Effector memory CD8-positive, alpha-beta T cell (primary cell): Measurements from ENCODE around the gene BNIP5.

Experiments
- ATAC-seq: fragments of 150-1000 bp; cut with Tn5 transposase; replicated peaks from 2 replicates; pipeline ENCODE4 v1.10.0; 2021; ENCODE audit warnings: mild to moderate bottlenecking, moderate library complexity
- DNase-seq, 3 experiments: peaks; one replicate each; pipeline ENCODE4 v3.0.0; 2021
- H3K27ac Mint-ChIP-seq, 2 donors: one replicate each; pipeline ENCODE4 v1.8.0; 2022; ENCODE audit warnings: mild to moderate bottlenecking in 2 of 2, mixed read lengths in 2 of 2, moderate library complexity in 2 of 2
- H3K27me3 Mint-ChIP-seq, 2 donors: one replicate each; pipeline ENCODE4 v1.8.0; 2022; ENCODE audit warnings: mixed read lengths in 2 of 2
- H3K36me3 Mint-ChIP-seq: one replicate; pipeline ENCODE4 v1.8.0; 2022; ENCODE audit warnings: mild to moderate bottlenecking, moderate library complexity, mixed read lengths; ENCODE audit not compliant: insufficient read depth
- H3K4me1 Mint-ChIP-seq, 2 donors: one replicate each; pipeline ENCODE4 v1.8.0; 2022; ENCODE audit warnings: low read depth in 2 of 2, mixed read lengths in 2 of 2
- H3K4me3 Mint-ChIP-seq, 2 donors: one replicate each; pipeline ENCODE4 v1.8.0; 2022; ENCODE audit warnings: mild to moderate bottlenecking in 2 of 2, mixed read lengths in 2 of 2, moderate library complexity in 2 of 2
- H3K9me3 Mint-ChIP-seq, 2 donors: one replicate each; pipeline ENCODE4 v1.8.0; 2022; ENCODE audit warnings: mixed read lengths in 2 of 2

The BNIP5 gene

GRCh38 chr6:36285187-36285671 is 51.5 kb downstream of the BNIP5 start:
- no peaks in the 10 kb centered on the region for H3K9me3 Mint-ChIP-seq
- no peak overlapping the region for H3K4me3 Mint-ChIP-seq
- peaks cover 3% of the 10 kb centered on the region for H3K36me3 Mint-ChIP-seq
- peaks cover 63 to 66% of the 10 kb centered on the region in 2 donors for H3K27me3 Mint-ChIP-seq
- H3K4me1 Mint-ChIP-seq: peaks cover 2 to 8% of the 10 kb centered on the region in 2 donors
- DNase-seq (no peak), ATAC-seq (no peak)
- no peak overlapping the region for H3K27ac Mint-ChIP-seq

DNA sequence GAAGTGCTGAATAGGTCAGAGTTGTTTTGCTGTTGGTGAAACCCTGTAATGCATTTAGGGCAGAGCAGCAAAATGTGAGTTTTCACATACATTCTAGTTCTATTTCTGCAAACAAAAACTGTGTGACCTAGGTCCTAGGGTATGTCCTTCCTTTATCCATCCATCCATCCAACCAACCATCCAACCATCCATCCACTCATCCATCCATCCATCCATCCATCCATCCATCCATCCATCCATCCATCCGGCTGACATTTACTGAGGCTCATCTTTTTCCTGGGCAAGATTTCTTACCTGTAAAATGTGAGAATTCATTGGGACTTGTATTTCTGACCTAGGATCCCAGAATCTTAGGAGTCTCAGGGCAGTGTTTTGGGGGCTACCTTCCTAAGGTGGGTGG is 52.3 kb downstream of the BNIP5 start:
- ATAC-seq: no peak
- DNase-seq: no peak
- Mint-ChIP-seq H3K4me1 (peaks cover 2 to 8% of the 10 kb centered on the region in 2 donors), H3K4me3 (no peak overlapping the region), H3K9me3 (no peaks in the 10 kb centered on the region), H3K27ac (no peak overlapping the region), H3K27me3 (peaks cover 66 to 69% of the 10 kb centered on the region in 2 donors), H3K36me3 (peaks cover 3% of the 10 kb centered on the region)

DNA sequence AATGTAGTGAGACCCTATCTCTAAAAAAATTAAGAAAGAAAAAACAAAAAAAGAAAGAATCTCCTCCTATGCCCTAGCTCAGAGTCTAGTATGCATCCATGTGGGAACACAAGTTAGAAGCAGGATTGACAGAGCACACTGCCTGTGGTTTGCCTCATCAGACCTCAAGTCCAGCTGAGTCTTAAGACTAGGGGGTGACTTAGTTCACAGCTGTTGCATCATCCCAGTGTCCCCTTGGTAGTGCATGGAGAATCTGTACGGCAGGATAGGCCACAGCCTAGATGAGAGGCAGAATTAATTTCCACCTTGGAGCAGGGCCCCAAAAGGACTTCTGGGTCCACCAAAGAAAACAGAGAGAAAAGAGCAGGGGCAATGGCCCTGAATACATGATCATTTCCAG is 53.1 kb downstream of the BNIP5 start:
- Mint-ChIP-seq H3K27ac (no peak overlapping the region), H3K9me3 (no peaks in the 10 kb centered on the region), H3K4me1 (peaks cover 2 to 8% of the 10 kb centered on the region in 2 donors), H3K4me3 (no peak overlapping the region), H3K36me3 (peaks cover 3% of the 10 kb centered on the region), H3K27me3 (peaks cover 70 to 77% of the 10 kb centered on the region in 2 donors)
- ATAC-seq (no peak), DNase-seq (no peak)

- H3K4me1 Mint-ChIP-seq: peaks cover 0 to 4% of the 10 kb centered on the region in 2 donors
- peaks cover 3% of the 10 kb centered on the region for H3K36me3 Mint-ChIP-seq
- no peak for DNase-seq
- H3K4me3 Mint-ChIP-seq: no peak overlapping the region
- no peak for ATAC-seq
- no peak overlapping the region for H3K27ac Mint-ChIP-seq
- no peaks in the 10 kb centered on the region for H3K9me3 Mint-ChIP-seq
- peaks cover 70 to 76% of the 10 kb centered on the region in 2 donors for H3K27me3 Mint-ChIP-seq
Observed at GRCh38 chr6:36280983-36281382, 55.7 kb downstream of the BNIP5 start.

DNA sequence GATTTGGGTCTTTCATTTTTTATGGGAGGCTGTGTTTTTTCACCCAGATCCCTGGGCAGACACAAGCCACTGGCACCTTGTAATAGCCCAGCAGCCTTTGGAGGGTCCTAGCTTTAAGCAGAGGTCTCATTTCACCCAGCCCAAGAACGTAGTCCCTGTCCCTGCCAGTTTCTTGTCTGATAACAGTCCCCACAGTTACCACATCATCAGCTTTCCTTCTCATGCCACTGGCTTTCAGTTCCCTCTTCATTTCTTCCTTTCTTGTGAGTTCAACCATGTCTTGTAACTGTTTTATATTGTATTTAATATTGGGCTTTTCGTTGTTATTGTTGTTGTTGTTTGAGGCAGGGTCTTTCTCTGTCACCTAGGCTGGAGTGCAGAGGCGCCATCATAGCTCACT is 56.2 kb downstream of the BNIP5 start:
- H3K36me3 Mint-ChIP-seq: peaks cover 3% of the 10 kb centered on the region
- DNase-seq (no peak), ATAC-seq (no peak)
- no peak overlapping the region for H3K27ac Mint-ChIP-seq
- no peaks in the 10 kb centered on the region for H3K9me3 Mint-ChIP-seq
- H3K27me3 Mint-ChIP-seq: peaks cover 65 to 71% of the 10 kb centered on the region in 2 donors
- no peak overlapping the region for H3K4me3 Mint-ChIP-seq
- peaks cover 0 to 4% of the 10 kb centered on the region in 2 donors for H3K4me1 Mint-ChIP-seq

GRCh38 chr6:36277946-36278470 is 58.7 kb downstream of the BNIP5 start:
- H3K4me3 Mint-ChIP-seq: no peak overlapping the region
- DNase-seq (no peak), ATAC-seq (no peak)
- H3K27ac Mint-ChIP-seq: no peak overlapping the region
- peaks cover 0 to 4% of the 10 kb centered on the region in 2 donors for H3K4me1 Mint-ChIP-seq
- no peaks in the 10 kb centered on the region for H3K9me3 Mint-ChIP-seq
- H3K27me3 Mint-ChIP-seq: peaks cover 49 to 62% of the 10 kb centered on the region in 2 donors
- no peaks in the 10 kb centered on the region for H3K36me3 Mint-ChIP-seq

DNA sequence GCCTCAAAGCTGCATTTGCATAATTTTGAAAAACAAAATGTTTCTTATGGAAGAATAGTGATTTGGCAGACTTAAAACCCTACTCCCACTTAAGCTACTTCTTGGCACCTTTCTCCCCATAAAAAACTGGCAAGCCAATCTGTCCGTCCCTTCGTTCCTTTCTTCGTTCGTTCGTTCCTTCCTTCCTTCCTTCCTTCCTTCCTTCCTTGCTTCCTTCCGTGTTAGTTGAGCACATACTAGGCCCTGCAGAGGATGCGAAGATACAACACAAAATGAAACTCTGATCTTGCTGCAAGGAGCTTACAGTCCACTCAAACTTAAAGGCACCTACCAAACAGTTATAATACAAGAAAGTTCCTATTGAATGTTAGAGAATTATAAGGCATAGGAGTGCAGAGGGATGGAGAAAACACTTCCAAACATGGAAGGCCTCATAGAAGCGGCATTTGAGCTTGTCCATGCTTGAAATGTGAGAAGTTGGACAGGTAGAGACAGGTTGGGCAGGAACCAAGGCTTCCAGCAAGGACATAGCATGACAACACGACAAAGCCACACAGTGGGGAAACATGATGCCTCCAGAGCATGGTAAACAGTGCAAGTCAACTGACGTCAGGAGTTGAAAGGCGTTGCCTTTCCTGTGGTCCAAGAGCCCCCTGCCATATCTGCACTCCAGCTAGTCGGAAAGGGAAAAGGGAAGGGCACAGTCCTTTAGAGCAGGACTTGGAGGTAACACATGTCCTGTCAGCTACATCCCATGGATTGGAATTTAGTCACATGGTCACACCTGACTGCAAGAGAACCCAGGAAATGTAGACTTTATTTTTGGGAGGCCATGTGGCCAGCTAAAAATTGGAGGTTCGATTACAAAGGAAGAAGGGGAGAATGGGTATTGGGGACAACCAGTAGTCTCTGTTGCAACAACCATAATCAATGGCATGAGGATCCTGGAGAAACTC is 59.8 kb downstream of the BNIP5 start:
- Mint-ChIP-seq H3K27ac (no peak overlapping the region), H3K27me3 (peaks cover 40 to 71% of the 10 kb centered on the region in 2 donors), H3K4me1 (peaks cover 0 to 4% of the 10 kb centered on the region in 2 donors), H3K4me3 (no peak overlapping the region), H3K9me3 (no peaks in the 10 kb centered on the region), H3K36me3 (no peaks in the 10 kb centered on the region)
- ATAC-seq (no peak), DNase-seq (no peak)

GRCh38 chr6:36273802-36274514 is 62.7 kb downstream of the BNIP5 start:
- H3K27me3 Mint-ChIP-seq: peaks cover 48 to 73% of the 10 kb centered on the region in 2 donors
- H3K4me1 Mint-ChIP-seq: no peaks in the 10 kb centered on the region
- no peak overlapping the region for H3K4me3 Mint-ChIP-seq
- H3K36me3 Mint-ChIP-seq: peaks cover 2% of the 10 kb centered on the region
- ATAC-seq: no peak
- H3K27ac Mint-ChIP-seq: no peak overlapping the region
- no peaks in the 10 kb centered on the region for H3K9me3 Mint-ChIP-seq
- no peak for DNase-seq

DNA sequence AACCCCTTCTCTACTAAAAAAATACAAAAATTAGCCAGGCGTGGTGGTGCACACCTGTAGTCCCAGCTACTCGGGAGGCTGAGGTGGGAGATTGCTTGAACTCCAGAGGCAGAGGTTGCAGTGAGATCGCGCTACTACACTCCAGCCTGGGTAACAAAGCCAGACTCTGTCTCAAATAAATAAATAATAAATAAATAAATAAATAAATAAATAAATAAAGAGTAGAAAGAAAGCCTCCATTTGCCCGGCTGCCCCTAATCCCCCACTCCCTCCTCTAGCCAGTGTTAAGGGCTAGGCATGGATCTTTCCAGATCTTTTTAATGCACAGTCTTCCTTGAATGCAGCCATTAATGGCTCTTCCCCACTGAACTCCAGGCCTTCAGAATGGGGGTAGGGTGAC is 63.6 kb downstream of the BNIP5 start:
- no peak overlapping the region for H3K4me3 Mint-ChIP-seq
- H3K36me3 Mint-ChIP-seq: peaks cover 2% of the 10 kb centered on the region
- no peak for DNase-seq
- no peaks in the 10 kb centered on the region for H3K4me1 Mint-ChIP-seq
- no peak for ATAC-seq
- H3K9me3 Mint-ChIP-seq: no peaks in the 10 kb centered on the region
- H3K27me3 Mint-ChIP-seq: peaks cover 47 to 73% of the 10 kb centered on the region in 2 donors
- H3K27ac Mint-ChIP-seq: no peak overlapping the region

- Mint-ChIP-seq H3K27ac (no peak overlapping the region), H3K9me3 (no peaks in the 10 kb centered on the region), H3K36me3 (peaks cover 2% of the 10 kb centered on the region), H3K4me3 (no peak overlapping the region), H3K27me3 (peaks cover 45 to 75% of the 10 kb centered on the region in 2 donors), H3K4me1 (no peaks in the 10 kb centered on the region)
- DNase-seq (no peak), ATAC-seq (no peak)
Observed at GRCh38 chr6:36272234-36272633, 64.5 kb downstream of the BNIP5 start.

- H3K36me3 Mint-ChIP-seq: peaks cover 2% of the 10 kb centered on the region
- no peaks in the 10 kb centered on the region for H3K9me3 Mint-ChIP-seq
- peaks cover 39 to 69% of the 10 kb centered on the region in 2 donors for H3K27me3 Mint-ChIP-seq
- ATAC-seq (no peak), DNase-seq (no peak)
- H3K4me3 Mint-ChIP-seq: no peak within 1 kb of the TSS
- H3K27ac Mint-ChIP-seq: no peak within 1 kb of the TSS
- no peaks in the 10 kb centered on the region for H3K4me1 Mint-ChIP-seq
Observed at GRCh38 chr6:36269834-36270705, 66.6 kb downstream of the BNIP5 start, which contains the start of gene PNPLA1. PNPLA1 (plus strand) TSS chr6:36270060; CDS start chr6:36270460, 400 bp downstream.

DNA sequence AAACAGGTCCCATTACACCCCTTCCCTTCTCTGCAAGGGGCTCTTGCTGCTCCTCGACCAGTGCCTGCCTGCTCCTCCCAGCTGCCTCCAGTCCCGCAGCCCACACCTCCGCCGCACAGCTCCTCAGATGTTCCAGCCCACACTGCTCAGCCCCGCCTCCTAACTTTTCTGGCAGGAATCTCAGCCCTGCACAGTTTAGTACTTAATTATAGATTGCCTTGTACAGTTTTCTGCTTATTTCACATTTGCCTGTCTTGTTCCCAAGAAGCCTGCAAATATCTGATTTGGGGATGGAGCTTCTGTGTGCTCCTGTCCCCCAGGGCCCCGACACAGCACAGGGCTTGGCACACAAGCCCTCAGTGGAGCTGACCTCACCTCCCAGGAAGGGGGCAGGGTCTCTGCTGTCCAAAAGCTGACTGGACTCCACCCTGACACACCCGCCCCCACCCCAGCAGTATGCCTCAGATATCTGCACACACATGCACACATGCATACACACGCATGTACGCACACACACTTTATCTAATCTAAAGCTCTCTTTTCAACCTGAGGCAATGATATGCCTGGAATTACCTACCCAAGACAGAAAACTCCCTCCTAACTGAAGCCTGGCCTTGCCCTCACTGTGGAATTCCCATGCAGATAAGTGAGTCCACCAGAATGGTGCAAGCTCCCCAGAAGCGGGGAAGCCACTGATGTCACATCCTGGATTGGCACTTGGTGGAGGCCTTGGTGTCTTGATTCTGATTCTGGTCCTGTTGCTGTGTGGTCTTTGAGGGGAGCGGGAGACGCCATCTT is 68.0 kb downstream of the BNIP5 start:
- no peaks in the 10 kb centered on the region for H3K9me3 Mint-ChIP-seq
- ATAC-seq: no peak
- H3K27me3 Mint-ChIP-seq: peaks cover 43 to 66% of the 10 kb centered on the region in 2 donors
- no peak overlapping the region for H3K4me3 Mint-ChIP-seq
- no peaks in the 10 kb centered on the region for H3K4me1 Mint-ChIP-seq
- peaks cover 2% of the 10 kb centered on the region for H3K36me3 Mint-ChIP-seq
- no peak overlapping the region for H3K27ac Mint-ChIP-seq
- no peak for DNase-seq
